ENCODE measurements around the gene ANKRD28.

The ANKRD28 gene

GRCh38 chr3:15711281-15711680, 86.5 kb downstream of the ANKRD28 start:
- in situ Hi-C loops (cut with HindIII; ENCODE audit: low pct_ligation_motif_present, low sequenced_read_pairs) = no loop called here
- no peaks in the 10 kb centered on the region for H3K27me3 ChIP-seq (replicated peaks)
- DNase-seq = no peak
- no peak for TF ChIP-seq CTCF (IDR thresholded peaks at IDR 0.05; ENCODE audit: low read depth, low read length, missing control alignments)
- H3K27ac ChIP-seq = no peak overlapping the region
- no peak overlapping the region for H3K4me3 ChIP-seq (ENCODE audit: low read depth, low read length)
- peaks cover 21% of the 10 kb centered on the region for H3K36me3 ChIP-seq (replicated peaks)

- in situ Hi-C loops (cut with HindIII; ENCODE audit: low pct_ligation_motif_present, low sequenced_read_pairs) = no loop called here
- DNase-seq = peak; percentile 48
- TF ChIP-seq CTCF (IDR thresholded peaks at IDR 0.05; ENCODE audit: low read depth, low read length, missing control alignments) = no peak
- no peak overlapping the region for H3K4me3 ChIP-seq (ENCODE audit: low read depth, low read length)
- H3K27me3 ChIP-seq (replicated peaks) = no peaks in the 10 kb centered on the region
- H3K27ac ChIP-seq = peak overlapping the region; percentile 23
- H3K36me3 ChIP-seq (replicated peaks) = peaks cover 30% of the 10 kb centered on the region
These were observed 88.7 kb downstream of the ANKRD28 start for GRCh38 chr3:15708882-15709677.

GRCh38 chr3:15707779-15708178, 90.0 kb downstream of the ANKRD28 start:
- Histone ChIP-seq H3K36me3 (replicated peaks) (peaks cover 29% of the 10 kb centered on the region), H3K27me3 (replicated peaks) (no peaks in the 10 kb centered on the region), H3K4me3 (ENCODE audit: low read depth, low read length) (no peak overlapping the region), H3K27ac (no peak overlapping the region)
- in situ Hi-C loops (cut with HindIII; ENCODE audit: low pct_ligation_motif_present, low sequenced_read_pairs) = no loop called here
- TF ChIP-seq CTCF (IDR thresholded peaks at IDR 0.05; ENCODE audit: low read depth, low read length, missing control alignments) = no peak
- no peak for DNase-seq

- H3K27me3 ChIP-seq (replicated peaks) = no peaks in the 10 kb centered on the region
- H3K4me3 ChIP-seq (ENCODE audit: low read depth, low read length) = no peak overlapping the region
- DNase-seq = no peak
- H3K36me3 ChIP-seq (replicated peaks) = peaks cover 27% of the 10 kb centered on the region
- in situ Hi-C loops (cut with HindIII; ENCODE audit: low pct_ligation_motif_present, low sequenced_read_pairs) = no loop called here
- no peak for TF ChIP-seq CTCF (IDR thresholded peaks at IDR 0.05; ENCODE audit: low read depth, low read length, missing control alignments)
- H3K27ac ChIP-seq = no peak overlapping the region
These were observed 94.4 kb downstream of the ANKRD28 start for GRCh38 chr3:15703346-15703745.

GRCh38 chr3:15694628-15695027, 103.2 kb downstream of the ANKRD28 start:
- Histone ChIP-seq H3K4me3 (ENCODE audit: low read depth, low read length) (no peak overlapping the region), H3K36me3 (replicated peaks) (peaks cover 15% of the 10 kb centered on the region), H3K27ac (no peak overlapping the region), H3K27me3 (replicated peaks) (no peaks in the 10 kb centered on the region)
- TF ChIP-seq CTCF (IDR thresholded peaks at IDR 0.05; ENCODE audit: low read depth, low read length, missing control alignments) = no peak
- no peak for DNase-seq
- in situ Hi-C loops (cut with HindIII; ENCODE audit: low pct_ligation_motif_present, low sequenced_read_pairs) = no loop called here

- peak; percentile 37 for TF ChIP-seq CTCF (IDR thresholded peaks at IDR 0.05; ENCODE audit: low read depth, low read length, missing control alignments)
- H3K27ac ChIP-seq = no peak overlapping the region
- peaks cover 26% of the 10 kb centered on the region for H3K36me3 ChIP-seq (replicated peaks)
- H3K4me3 ChIP-seq (ENCODE audit: low read depth, low read length) = no peak overlapping the region
- no peak for DNase-seq
- in situ Hi-C loops (cut with HindIII; ENCODE audit: low pct_ligation_motif_present, low sequenced_read_pairs) = no loop called here
- H3K27me3 ChIP-seq (replicated peaks) = no peaks in the 10 kb centered on the region
These were observed 104.4 kb downstream of the ANKRD28 start for GRCh38 chr3:15693355-15693754.
